ENCODE measurements around the gene CCNL1. TPM values are rescaled to one million over a fixed set of nuclear protein-coding genes. Genes with fewer than 3 reads are reported as not detected.

Gene CCNL1
- total RNA-seq, 1 experiment from 2014 or later: 118 TPM

DNA sequence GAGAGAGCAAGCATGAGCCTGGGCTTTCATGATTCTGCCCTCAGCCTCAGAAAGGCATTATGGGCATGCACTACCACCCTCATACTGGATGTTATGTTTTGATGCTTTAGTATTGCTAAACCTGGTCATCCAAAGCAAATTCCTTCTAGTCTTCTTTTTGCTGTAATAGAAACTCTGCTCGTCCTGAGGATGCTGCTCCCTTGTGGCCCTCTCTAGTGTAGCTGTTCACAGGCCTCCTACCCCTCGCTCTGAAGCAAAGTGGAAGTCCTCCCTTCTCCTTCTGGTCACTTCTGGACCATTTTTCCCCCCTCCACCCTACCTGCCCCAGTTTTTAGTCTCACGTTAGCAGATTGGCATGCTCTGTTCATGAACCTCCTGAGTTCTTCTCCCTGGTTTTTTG lies 22.9 kb upstream of the CCNL1 start:
- ATAC-seq (peak; percentile 69; the same call in 1 of the 2 replicates), DNase-seq (ENCODE audit: low read depth, low spot score) (no peak)

DNA sequence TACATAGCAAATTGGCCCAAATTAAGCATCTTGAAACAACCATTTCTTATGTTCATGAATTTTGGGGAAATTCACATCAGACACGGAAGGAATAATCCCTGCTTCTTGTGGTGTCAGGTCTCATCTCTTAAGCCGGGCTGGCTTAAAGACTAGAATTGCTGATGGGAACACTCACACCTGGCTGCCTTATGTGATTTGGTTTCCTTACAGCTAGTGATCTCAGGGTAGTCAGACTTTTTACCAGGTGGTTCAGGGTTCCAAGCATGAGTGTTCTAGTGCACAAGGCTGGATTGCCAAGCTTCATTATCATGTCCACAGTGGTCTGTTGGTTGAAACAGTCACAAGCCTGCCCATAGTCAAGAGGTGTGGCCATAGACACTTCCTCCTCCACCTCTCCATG lies 20.3 kb upstream of the CCNL1 start:
- H3K36me3 ChIP-seq (ENCODE audit: control insufficient read depth, insufficient read depth, low read length): no peaks in the 10 kb centered on the region
- BruUV-seq (replicated peaks): no TSS peak

More for the DNA sequence above, 22.9 kb upstream of the CCNL1 start:
- in situ Hi-C loops (cut with HindIII; ENCODE audit: low pct_unique_long_range_greater_than_20kb, low sequenced_read_pairs) (no loop called here), intact Hi-C loops (cut with micrococcal nuclease; ENCODE audit: unreplicated experiment) (no loop called here)
- Histone ChIP-seq H3K36me3 (ENCODE audit: control insufficient read depth, insufficient read depth, low read length) (no peaks in the 10 kb centered on the region), H3K4me3 (ENCODE audit: low read depth in 2 of 2, low read length in 2 of 2) (no peak overlapping the region), H3K4me1 (ENCODE audit: control insufficient read depth, insufficient read depth, low read length) (no peaks in the 10 kb centered on the region), H3K27me3 (ENCODE audit: control insufficient read depth, insufficient read depth, low read length) (no peaks in the 10 kb centered on the region), H3K27ac (ENCODE audit: low read length) (no peak overlapping the region), H3K9me3 (ENCODE audit: control insufficient read depth, insufficient read depth, low read depth, low read length) (peaks cover 2% of the 10 kb centered on the region; the same call in 1 of the 2 replicates)
- ChIA-PET CTCF (no interaction called here), POLR2A (no interaction called here)
- BruUV-seq (replicated peaks): no TSS peak
- TF ChIP-seq, protein P1, sequence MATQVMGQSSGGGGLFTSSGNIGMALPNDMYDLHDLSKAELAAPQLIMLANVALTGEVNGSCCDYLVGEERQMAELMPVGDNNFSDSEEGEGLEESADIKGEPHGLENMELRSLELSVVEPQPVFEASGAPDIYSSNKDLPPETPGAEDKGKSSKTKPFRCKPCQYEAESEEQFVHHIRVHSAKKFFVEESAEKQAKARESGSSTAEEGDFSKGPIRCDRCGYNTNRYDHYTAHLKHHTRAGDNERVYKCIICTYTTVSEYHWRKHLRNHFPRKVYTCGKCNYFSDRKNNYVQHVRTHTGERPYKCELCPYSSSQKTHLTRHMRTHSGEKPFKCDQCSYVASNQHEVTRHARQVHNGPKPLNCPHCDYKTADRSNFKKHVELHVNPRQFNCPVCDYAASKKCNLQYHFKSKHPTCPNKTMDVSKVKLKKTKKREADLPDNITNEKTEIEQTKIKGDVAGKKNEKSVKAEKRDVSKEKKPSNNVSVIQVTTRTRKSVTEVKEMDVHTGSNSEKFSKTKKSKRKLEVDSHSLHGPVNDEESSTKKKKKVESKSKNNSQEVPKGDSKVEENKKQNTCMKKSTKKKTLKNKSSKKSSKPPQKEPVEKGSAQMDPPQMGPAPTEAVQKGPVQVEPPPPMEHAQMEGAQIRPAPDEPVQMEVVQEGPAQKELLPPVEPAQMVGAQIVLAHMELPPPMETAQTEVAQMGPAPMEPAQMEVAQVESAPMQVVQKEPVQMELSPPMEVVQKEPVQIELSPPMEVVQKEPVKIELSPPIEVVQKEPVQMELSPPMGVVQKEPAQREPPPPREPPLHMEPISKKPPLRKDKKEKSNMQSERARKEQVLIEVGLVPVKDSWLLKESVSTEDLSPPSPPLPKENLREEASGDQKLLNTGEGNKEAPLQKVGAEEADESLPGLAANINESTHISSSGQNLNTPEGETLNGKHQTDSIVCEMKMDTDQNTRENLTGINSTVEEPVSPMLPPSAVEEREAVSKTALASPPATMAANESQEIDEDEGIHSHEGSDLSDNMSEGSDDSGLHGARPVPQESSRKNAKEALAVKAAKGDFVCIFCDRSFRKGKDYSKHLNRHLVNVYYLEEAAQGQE (IDR thresholded peaks at IDR 0.05; ENCODE audit: insufficient read depth in 1 of 2, low read depth in 2 of 2, low read length in 1 of 2): no peak
- TF ChIP-seq SIN3A (IDR thresholded peaks at IDR 0.05; ENCODE audit: borderline replicate concordance, insufficient read depth, low read depth, low read length) (no peak), TCF7L2 (IDR thresholded peaks at IDR 0.05; ENCODE audit: low read depth, low read length) (no peak), POLR2AphosphoS5 (IDR thresholded peaks at IDR 0.05; ENCODE audit: low read depth, low read length) (no peak)
- TF ChIP-seq, protein P2, sequence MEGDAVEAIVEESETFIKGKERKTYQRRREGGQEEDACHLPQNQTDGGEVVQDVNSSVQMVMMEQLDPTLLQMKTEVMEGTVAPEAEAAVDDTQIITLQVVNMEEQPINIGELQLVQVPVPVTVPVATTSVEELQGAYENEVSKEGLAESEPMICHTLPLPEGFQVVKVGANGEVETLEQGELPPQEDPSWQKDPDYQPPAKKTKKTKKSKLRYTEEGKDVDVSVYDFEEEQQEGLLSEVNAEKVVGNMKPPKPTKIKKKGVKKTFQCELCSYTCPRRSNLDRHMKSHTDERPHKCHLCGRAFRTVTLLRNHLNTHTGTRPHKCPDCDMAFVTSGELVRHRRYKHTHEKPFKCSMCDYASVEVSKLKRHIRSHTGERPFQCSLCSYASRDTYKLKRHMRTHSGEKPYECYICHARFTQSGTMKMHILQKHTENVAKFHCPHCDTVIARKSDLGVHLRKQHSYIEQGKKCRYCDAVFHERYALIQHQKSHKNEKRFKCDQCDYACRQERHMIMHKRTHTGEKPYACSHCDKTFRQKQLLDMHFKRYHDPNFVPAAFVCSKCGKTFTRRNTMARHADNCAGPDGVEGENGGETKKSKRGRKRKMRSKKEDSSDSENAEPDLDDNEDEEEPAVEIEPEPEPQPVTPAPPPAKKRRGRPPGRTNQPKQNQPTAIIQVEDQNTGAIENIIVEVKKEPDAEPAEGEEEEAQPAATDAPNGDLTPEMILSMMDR (IDR thresholded peaks at IDR 0.05): no peak; the same call in 1 of the 2 replicates

More for the DNA sequence above, 20.3 kb upstream of the CCNL1 start:
- H3K4me1 ChIP-seq (ENCODE audit: control insufficient read depth, insufficient read depth, low read length): peaks cover 6% of the 10 kb centered on the region; the same call in 1 of the 2 replicates
- intact Hi-C loops (cut with micrococcal nuclease; ENCODE audit: unreplicated experiment): no loop called here
- POLR2A ChIA-PET: no interaction called here
- no peaks in the 10 kb centered on the region for H3K9me3 ChIP-seq (ENCODE audit: control insufficient read depth, insufficient read depth, low read depth, low read length)
- DNase-seq (ENCODE audit: low read depth, low spot score) (no peak), ATAC-seq (no peak)
- TF ChIP-seq POLR2AphosphoS5 (IDR thresholded peaks at IDR 0.05; ENCODE audit: low read depth, low read length) (no peak), TCF7L2 (IDR thresholded peaks at IDR 0.05; ENCODE audit: low read depth, low read length) (no peak), SIN3A (IDR thresholded peaks at IDR 0.05; ENCODE audit: borderline replicate concordance, insufficient read depth, low read depth, low read length) (no peak)
- TF ChIP-seq, protein P1 (IDR thresholded peaks at IDR 0.05; ENCODE audit: insufficient read depth in 1 of 2, low read depth in 2 of 2, low read length in 1 of 2): no peak
- TF ChIP-seq, protein P2 (IDR thresholded peaks at IDR 0.05): no peak
- H3K27ac ChIP-seq (ENCODE audit: low read length): no peak overlapping the region
- H3K4me3 ChIP-seq (ENCODE audit: low read depth in 2 of 2, low read length in 2 of 2): no peak overlapping the region
- H3K27me3 ChIP-seq (ENCODE audit: control insufficient read depth, insufficient read depth, low read length): no peaks in the 10 kb centered on the region
- CTCF ChIA-PET: no interaction called here
- in situ Hi-C loops (cut with HindIII; ENCODE audit: low pct_unique_long_range_greater_than_20kb, low sequenced_read_pairs): no loop called here

Data from Panc1 (cell line).